Ramos (cell line): ENCODE results near the gene TMPRSS4.

Experiments
- in situ Hi-C: fragments of 300-500 bp; cut with MboI; formaldehyde crosslinking; loops from one replicate; pipeline ENCODE4 v1.14.3; 2022; ENCODE audit warnings: low sequenced_read_pairs; ENCODE audit not compliant: unreplicated experiment

Gene TMPRSS4

DNA sequence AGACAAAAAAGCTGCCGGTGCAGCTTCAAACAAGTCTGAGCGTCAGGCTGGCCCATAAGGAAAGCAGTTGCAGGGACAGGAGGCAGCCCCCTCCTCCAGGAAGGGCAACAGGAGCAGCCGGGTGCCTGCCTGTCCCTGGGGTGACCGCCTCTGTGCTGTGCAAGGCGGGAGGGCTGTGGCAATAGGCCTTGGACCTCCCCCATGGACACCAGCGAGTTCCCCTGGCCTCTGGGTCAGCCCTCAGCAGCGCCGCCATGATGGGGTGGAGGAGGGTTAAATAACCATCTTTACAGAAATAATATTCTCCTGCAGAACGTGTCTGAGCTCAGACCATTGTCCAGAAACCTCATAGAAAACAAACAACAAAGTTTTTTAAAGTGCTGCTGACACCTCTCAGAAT is 3.3 kb upstream of the TMPRSS4 start:
- in situ Hi-C loops, result no loop called here

DNA sequence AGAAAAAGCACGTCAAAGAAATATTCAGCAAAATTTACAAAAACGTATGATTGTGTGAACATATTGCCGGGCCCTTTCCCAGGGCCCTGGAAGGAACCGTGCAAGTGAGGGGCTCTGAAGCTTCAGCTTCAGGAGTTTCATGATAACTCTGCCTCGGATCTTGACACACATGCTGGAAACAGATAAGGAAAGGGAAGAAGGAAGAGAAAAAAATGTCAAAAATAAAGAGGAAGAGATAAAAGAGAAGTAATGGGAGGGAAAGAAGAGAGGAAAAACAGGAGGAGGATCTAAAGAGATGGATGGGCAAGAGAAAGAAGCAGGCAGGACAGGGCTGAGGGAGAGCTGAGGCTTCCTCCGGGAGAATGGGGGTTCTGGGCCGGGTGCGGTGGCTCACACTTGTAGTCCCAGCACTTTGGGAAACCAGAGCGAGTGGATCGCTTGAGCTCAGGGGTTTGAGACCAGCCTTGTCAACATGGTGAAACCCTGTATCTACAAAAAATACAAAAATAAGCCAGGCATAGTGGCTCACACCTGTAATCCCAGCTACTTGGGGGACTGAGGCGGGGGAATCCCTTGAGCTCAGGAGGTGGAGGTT is 2.7 kb upstream of the TMPRSS4 start:
- in situ Hi-C loops, result no loop called here

DNA sequence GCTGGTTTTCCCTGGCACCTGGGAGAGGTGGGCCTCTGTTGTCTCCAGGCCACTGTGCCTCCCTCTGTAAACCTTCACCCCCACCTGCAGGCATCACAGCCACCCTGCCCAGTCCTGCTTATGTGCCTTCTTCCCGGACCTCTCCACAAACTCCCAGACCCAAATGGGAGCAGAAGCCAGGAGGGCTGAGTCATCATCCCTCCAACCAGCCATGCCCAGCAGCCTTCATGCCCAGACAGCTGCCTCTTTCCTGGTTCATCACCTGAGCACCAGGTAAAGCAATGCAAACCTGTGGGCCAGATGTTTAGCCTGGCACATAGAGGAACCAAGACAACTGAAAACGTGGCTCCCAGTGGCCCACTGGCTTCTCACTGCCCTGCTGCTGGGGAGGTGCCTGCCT is 2.1 kb upstream of the TMPRSS4 start:
- in situ Hi-C loops, result no loop called here

DNA sequence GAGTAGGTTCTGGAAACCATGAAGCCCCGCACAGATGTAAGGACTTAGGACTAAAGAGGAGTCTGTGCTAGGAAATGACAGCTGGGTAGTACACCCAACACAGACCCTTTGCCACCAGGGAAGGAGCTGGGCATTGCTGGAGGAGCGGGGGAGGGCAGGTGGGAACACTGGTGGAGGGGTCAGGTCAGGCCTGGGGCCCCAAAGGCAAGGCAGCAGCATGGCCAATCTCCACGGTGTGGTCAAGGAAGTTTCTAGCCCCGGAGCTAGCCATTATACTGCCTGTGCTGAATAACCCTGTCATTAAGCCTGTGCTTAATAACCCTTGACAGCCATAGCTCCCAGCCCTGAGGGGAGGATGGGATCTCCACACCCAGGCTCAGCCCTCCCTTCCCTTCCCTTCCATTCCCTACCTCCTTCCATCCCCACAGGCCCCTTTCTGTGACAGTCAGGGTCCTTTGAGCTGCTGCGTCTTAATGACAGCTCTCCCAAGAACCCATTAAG is 2.1 kb downstream of the TMPRSS4 start:
- in situ Hi-C loops, result no loop called here

DNA sequence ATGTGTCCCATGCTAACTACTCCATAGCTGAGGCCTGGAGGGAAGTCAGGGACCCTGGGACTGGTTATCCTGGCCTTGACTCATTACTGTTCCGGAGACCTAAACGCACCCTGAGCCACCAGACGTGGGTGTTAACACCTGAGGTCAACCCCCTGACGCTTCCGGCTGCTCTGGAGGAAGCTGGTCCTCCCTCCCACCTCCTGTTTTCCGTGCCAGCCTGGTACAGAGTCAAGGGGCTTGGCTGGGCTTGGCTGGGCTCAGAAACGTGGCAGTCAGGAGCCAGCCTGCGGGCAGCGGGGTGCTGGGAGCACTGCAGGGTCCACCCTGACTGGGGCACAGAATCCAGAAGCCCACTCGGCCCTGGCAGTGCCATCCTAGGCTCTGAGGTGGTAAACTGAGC is 2.6 kb downstream of the TMPRSS4 start:
- in situ Hi-C loops, result no loop called here

DNA sequence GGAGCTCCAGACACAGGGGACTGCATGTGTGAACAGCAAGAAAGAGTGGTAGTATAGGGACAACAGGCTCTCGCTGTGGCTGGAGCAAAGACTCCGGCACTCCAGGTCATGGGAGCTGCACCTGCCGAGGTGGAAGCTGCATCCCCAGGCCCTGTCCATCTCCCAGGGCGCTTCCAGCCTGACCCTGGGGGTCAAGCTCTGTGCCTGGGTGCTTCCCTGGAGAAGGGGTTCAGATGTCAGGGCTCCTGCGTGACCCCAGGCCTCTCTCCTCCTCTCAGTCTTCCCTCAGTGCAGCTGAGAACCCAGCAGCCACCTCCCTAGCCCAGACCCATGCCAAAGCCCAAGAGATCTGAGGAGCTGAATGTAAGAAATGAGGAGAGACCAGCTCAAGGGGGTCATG is 3.4 kb downstream of the TMPRSS4 start:
- in situ Hi-C loops, result no loop called here

DNA sequence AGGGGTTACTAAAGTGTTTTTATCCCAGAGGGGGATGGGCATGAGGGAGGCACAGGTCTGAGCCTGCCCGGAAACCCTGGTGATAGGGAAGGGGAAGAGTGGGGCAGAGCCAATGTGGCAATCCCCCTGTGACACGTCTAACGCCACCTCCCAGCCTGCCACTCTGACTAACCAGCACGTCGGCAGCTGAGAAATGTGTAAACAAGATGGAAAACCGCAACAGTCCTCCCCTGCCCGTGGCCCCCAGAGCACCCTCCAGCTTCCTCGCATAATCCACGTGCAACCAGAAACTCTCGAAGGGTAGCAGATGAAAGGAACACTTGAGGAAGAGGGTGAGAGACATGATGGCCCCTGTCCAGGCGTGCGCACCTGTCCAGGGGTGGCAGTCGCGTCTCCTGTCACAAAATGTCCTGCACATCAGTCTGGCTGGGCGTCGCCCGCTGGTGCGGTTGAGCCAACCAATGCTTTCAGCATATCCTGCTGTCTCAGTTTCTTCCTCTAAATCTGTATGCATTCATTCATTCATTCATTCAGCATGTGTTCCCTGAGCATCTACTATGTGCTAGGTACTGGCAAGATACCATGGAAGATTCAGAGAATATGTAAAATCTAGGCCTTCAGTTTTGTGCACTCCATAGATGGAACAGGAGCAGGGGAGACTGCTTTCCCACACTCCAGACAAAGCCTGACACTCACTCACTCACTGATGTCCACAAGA is 4.5 kb downstream of the TMPRSS4 start:
- in situ Hi-C loops, result no loop called here

DNA sequence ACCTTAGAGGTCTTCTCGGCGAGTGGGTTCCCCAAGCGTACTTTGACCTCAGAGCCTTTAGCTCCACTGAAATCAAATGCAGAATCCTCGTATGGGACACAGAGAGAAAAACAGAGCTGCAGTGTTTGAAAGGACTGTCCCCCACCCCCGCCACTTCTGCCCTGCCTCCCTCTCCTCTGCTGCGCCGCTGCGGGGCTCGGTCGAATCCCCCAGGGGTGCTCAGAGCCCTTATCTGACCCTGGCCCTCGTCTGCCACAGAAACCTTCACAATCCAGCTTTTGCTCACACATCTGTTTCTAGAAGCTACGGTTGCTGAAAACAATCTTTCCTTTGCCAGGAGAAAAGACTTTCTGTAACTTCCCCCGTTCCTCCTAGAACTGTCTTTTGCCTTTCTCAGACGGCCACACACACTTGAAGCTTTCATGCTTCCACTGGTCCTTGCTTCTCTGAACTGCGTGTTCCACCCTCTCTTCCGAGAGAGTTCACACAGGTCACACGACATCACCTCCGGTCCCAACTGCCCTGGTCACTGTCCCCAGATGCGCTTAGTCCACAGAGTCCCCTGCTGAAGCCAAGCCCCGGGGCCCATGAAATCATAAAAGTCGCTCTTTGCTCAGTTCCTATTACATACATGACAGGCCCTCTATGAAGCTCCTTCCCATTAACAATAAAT is 6.1 kb downstream of the TMPRSS4 start:
- in situ Hi-C loops, result no loop called here

DNA sequence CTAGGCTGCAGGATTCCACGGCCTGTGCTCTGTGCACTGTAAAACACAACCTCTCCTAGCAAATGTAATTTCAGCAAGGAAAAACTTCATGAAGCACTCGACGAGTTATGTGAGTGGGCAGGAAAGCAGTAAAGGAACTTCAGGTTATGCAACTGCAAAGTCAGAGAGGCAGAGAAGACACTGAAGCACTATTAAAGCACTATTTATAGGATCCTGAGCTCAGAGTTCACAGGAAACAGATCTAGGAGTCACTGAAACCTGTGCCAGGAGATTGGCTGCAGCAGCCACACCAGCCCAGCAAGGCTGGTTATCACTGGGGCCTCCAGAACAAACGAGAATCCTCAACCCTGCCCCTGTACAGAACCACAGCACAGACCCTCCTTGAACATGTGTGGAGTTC is 7.4 kb downstream of the TMPRSS4 start:
- in situ Hi-C loops, result no loop called here

DNA sequence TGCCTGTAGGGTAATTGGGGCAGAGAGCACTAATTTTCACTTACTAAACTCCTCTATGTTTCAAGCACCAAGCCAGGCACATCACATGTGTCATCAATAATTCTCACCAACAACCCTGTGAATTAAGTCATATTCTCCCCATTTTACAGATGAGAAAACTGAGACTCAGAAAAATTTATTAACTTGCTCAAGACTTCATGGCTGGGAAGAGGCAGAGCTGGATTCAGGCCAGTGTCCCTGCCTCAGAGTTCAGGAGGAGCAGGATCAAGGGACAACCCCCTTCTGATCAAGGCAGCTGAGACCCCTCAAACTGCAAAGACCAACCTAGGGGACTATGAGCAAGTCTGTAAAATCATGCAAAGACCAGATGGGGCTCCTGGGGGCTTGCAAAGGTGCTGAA is 7.8 kb downstream of the TMPRSS4 start:
- in situ Hi-C loops, result no loop called here

DNA sequence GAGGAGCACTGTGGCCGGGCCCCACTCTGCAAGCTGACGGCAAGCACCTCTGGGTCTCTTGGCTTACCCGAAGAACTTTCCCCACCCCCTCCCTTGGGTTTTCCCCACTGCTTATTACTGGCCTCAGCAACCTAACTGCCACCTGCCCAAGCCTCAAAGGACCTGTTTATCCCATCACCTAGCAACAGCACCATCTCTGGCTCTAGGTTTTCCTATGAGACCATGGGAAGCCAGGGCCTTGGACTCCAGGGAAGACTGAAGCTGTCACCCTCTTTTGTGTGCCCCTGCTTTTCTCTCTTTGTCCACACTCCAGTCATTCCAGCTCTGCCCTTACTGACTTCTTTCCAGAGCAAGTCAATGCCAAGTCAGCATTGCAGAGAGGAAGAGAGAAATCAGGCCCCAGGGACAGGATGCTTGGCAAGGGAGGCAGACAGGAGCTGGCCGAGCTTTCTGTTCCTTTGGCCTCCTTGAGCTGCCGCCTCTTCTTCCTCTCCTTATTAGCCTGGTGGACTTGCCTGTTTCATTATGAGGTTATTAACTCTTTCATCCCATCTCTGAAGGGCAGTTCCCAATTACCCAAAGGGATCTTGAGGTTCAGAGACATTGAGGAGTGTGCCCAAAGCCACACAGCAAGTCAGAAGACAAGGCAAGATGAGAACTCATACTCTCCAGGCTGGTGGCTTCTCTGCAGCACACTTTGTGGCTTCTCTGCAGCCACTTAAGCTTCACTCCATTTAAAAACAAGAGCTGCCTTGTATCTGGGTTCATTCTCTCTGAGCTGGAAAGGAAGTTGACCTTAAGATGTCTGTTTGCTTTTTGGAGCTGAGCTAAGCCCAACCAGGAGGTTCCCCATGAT is 10.3 kb downstream of the TMPRSS4 start, which contains the start of gene SMIM35:
SMIM35 (minus strand) TSS at position 51 of the 856 bp plus-strand sequence. CDS start 206 bp downstream, outside the sequence.
- in situ Hi-C loops, result no loop called here

DNA sequence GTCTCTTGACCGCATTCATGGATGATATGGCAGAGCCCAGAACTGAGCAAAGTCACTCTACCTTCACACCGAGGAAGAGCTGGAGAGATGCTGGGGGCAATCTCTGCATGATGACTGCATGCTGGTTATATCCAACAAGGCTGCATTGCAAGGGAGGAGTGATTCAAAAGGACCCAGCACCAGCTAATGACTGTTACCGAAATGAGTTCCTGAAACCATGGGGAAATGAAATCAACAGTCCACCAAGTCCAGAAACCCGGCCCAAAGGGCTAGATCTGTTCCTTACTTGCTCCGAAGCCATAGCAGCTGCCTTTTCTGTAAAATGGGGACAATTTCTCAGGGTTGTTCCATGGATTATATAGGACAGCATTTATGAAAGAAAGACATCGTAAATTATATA is 11.1 kb downstream of the TMPRSS4 start:
- in situ Hi-C loops, result no loop called here

DNA sequence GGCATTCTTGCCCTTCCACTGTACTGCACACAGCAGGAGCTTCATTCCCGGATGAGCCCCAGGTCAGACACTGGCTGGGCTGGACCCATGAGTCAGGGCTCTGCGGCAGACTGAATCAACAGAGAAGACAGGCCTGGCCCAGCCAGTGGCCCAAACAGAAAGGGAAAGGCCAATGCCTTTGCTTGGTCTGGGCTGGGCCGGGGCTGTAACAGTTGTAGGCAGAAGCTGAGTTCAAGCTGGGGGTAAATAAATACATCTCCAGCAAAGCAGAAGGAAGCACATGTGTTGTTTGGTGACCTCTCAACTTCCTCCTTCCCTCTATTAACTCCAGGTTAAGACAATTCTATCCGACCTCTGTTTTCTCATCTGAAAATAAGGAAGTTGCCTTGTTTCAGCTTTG is 11.7 kb downstream of the TMPRSS4 start:
- in situ Hi-C loops, result no loop called here

DNA sequence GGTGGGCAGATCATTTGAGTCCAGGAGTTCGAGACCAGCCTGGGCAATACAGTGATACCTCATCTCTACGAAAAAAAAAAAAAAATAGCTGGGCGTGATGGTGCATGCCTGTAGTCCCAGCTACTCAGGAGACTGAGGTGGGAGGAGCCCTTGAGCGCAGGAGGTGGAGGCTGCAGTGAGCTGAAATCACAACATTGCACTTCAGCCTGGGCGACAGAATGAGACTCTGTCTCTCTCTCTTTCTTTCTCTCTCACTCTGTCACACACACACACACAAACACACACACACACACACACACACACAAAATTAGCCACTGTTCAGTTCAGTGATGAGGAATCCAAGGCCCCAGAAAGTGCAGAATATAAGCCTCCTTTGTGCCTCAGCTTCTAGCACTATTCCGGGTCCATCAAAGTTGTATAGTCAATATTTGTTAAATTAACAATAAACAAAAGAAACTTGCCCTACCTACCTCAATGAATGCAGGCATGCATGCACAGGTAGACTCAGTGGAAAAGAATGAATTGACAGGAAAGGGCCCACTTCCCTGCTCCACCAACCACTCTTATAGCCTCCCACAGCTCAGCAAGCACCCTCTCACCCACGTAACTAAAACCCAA is 13.8 kb downstream of the TMPRSS4 start:
- in situ Hi-C loops, result no loop called here

DNA sequence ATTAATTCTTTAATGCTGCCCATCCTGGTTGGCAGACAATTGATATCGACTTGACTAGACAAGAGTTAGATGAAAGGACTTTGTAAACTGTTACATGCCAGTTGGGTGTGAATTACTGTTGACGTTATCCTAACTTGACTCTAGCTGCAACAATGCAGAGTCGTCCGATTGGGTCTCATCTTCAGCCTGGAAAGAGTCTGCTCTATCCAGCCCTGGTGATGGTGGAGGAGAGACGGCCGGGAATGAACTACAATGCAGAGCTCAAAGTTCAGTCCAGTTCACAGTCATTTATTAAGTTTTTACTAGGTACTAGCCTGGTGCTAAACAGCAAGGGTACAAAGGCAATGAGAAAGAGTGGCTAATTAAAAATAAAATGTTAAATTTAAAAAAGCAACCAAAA is 14.8 kb downstream of the TMPRSS4 start:
- in situ Hi-C loops, result no loop called here

DNA sequence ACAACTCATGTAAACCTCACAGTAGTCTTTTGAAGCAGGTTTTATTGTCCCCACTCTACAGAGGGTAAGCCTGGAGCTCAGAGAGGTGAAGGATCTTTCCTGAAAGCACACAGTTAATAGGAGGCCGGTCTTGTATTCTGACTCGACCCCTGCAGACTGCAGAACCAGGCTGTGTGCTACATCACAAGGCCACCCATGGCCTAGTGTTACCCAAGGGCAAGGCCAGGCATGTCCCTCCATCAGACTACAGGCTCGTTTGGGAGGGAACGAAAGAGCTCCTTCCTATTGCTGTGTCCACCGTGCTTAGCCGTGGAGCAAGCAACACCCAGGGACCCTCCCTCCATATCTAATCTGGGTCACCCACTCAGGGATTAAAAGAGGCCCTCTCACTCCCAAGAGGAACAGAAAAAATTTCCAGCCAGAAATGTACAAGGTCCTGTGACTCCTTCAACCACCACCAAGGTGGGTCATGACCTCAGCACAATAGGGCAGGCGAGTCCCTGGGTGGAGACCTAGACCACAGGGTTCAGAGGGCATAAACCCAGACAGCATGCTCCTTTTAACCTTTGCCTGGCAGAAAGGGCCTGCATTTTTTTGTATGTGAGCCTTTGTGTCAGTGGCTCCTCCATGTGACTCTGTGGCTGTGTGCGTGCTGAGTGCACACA is 16.2 kb downstream of the TMPRSS4 start:
- in situ Hi-C loops, result no loop called here

DNA sequence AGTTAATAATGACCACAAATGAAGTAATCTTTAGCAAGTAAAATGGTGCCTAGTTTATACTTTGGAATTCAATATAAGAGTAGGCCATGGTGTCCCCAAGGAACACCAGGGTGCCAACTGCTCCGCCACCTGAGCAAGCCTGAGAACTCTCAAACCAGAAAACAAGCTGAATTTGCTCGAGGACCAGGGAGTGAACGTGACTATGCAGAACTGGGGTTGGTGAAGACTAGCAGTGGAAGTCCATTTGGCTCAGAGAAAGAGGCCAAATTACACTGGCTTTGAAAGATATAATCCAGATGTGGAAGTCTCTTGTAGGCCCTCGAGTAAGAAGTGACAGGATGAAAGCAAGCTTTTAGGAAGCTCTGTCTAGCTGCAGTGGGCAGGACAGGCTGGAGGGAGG is 18.6 kb downstream of the TMPRSS4 start:
- in situ Hi-C loops, result no loop called here

DNA sequence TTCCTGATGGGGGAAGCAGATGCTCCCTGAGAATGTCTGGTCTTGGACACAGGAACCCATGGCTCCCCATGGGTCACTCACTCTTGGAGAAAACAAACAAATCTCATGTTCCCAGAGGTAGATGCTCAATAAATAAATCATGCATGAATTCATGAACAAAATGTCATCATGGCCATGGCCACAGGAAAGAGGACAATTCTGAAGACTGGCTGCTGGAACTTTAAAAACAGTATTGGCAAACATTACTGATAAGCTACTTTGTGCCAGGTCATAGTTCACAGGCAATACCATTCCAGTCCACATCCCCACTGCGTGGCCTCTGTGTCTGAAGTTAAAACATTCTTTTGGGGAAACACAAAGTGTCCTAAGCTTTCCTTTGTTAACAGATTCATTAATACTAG is 19.1 kb downstream of the TMPRSS4 start:
- in situ Hi-C loops, result no loop called here

DNA sequence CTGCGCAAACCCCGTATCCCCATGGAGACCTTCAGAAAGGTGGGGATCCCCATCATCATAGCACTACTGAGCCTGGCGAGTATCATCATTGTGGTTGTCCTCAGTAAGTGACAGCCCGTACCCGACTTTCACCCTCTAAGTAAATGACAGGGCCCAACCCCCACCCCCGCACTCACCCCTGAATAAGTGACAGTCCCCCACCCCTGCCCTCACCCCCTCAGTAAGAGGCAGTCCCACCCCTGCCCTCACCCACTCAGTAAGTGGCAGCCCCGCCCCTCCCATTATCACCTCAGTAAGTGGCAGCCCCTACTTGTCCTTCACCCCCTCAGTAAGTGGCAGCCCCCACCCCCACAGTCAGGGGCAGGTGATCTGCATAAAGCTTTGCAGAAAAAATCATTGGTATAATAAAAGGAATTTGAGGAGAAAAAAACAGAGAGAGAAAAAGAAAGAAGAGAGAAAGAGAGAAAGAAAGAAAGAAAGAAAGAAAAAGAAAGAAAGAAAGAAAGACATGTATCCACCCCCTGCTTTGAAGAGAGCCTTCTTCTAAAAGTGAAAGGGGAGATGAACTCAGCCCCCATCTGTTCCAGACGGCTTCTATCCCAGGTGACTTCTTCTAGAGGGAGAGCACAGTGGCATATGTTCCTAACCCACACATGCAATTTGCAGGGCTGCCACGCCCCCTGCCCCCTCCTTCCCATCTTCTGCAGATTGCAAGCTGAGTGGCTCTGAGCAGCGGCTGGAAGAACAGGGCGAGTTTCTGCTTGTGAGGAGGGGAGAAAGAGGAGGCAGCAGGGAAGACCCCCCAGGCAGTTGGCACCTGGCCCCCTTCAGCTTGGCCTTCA is 22.3 kb downstream of the TMPRSS4 start:
- in situ Hi-C loops, result no loop called here
